Measurements from ENCODE around the gene PTPRJ.
"Not testable (repeated sequence)": the region's sequence is repeated elsewhere in the genome, so short reads cannot be mapped to it uniquely, and the experiment has no call there.

The PTPRJ gene

GRCh38 chr11:47980088-47980906 is at the start of gene PTPRJ:
Gene PTPRJ (plus strand): TSS chr11:47980559. CDS start chr11:47980913, 354 bp downstream.
- peak within 1 kb of the TSS; percentile 61 for H3K4me3 ChIP-seq (ENCODE audit: low read depth, low read length)
- DNase-seq (ENCODE audit: low read depth), result no peak

GRCh38 chr11:47932544-47932943 is 47.8 kb upstream of the PTPRJ start:
- DNase-seq (ENCODE audit: low read depth), result no peak
- no peak overlapping the region for H3K4me3 ChIP-seq (ENCODE audit: low read depth, low read length)

- not testable (repeated sequence) for DNase-seq (ENCODE audit: low read depth); H3K4me3 ChIP-seq (ENCODE audit: low read depth, low read length)
These were observed 46.6 kb upstream of the PTPRJ start for GRCh38 chr11:47933797-47934196.

GRCh38 chr11:47938791-47939560 is 41.4 kb upstream of the PTPRJ start:
- no peak overlapping the region for H3K4me3 ChIP-seq (ENCODE audit: low read depth, low read length)

GRCh38 chr11:47940904-47941649 is 39.3 kb upstream of the PTPRJ start:
- no peak overlapping the region for H3K4me3 ChIP-seq (ENCODE audit: low read depth, low read length)
- DNase-seq (ENCODE audit: low read depth), result no peak

More at GRCh38 chr11:47938791-47939560, 41.4 kb upstream of the PTPRJ start:
- DNase-seq (ENCODE audit: low read depth), result no peak

- no peak for DNase-seq (ENCODE audit: low read depth)
- H3K4me3 ChIP-seq (ENCODE audit: low read depth, low read length), result no peak overlapping the region
These were observed 38.3 kb upstream of the PTPRJ start for GRCh38 chr11:47941907-47942558.

- H3K4me3 ChIP-seq (ENCODE audit: low read depth, low read length), result no peak overlapping the region
- DNase-seq (ENCODE audit: low read depth), result no peak
These were observed 36.4 kb upstream of the PTPRJ start for GRCh38 chr11:47943721-47944586.

GRCh38 chr11:47944632-47945031 is 35.7 kb upstream of the PTPRJ start:
- no peak for DNase-seq (ENCODE audit: low read depth)

GRCh38 chr11:47946682-47947559 is 33.4 kb upstream of the PTPRJ start:
- no peak overlapping the region for H3K4me3 ChIP-seq (ENCODE audit: low read depth, low read length)
- peak; percentile 81 for DNase-seq (ENCODE audit: low read depth)

More at GRCh38 chr11:47944632-47945031, 35.7 kb upstream of the PTPRJ start:
- H3K4me3 ChIP-seq (ENCODE audit: low read depth, low read length), result no peak overlapping the region

GRCh38 chr11:47948137-47948536 is 32.2 kb upstream of the PTPRJ start:
- no peak for DNase-seq (ENCODE audit: low read depth)
- no peak overlapping the region for H3K4me3 ChIP-seq (ENCODE audit: low read depth, low read length)

GRCh38 chr11:47949001-47949675 is 31.2 kb upstream of the PTPRJ start:
- DNase-seq (ENCODE audit: low read depth); H3K4me3 ChIP-seq (ENCODE audit: low read depth, low read length): not testable (repeated sequence)

GRCh38 chr11:47950396-47950795 is 30.0 kb upstream of the PTPRJ start:
- no peak for DNase-seq (ENCODE audit: low read depth)
- H3K4me3 ChIP-seq (ENCODE audit: low read depth, low read length), result no peak overlapping the region

- not testable (repeated sequence) for DNase-seq (ENCODE audit: low read depth); H3K4me3 ChIP-seq (ENCODE audit: low read depth, low read length)
These were observed 28.9 kb upstream of the PTPRJ start for GRCh38 chr11:47951504-47951903.

- DNase-seq (ENCODE audit: low read depth), result no peak
- H3K4me3 ChIP-seq (ENCODE audit: low read depth, low read length), result no peak overlapping the region
These were observed 25.2 kb upstream of the PTPRJ start for GRCh38 chr11:47955061-47955755.

- DNase-seq (ENCODE audit: low read depth), result no peak
- H3K4me3 ChIP-seq (ENCODE audit: low read depth, low read length), result no peak overlapping the region
These were observed 20.3 kb upstream of the PTPRJ start for GRCh38 chr11:47960015-47960414.

GRCh38 chr11:47961383-47961782 is 19.0 kb upstream of the PTPRJ start:
- no peak overlapping the region for H3K4me3 ChIP-seq (ENCODE audit: low read depth, low read length)
- no peak for DNase-seq (ENCODE audit: low read depth)
